ENCODE measurements around the gene KDM4F. TPM values are rescaled to one million over a fixed set of nuclear protein-coding genes. Genes with fewer than 3 reads are reported as not detected.
"Not testable (repeated sequence)": the region's sequence is repeated elsewhere in the genome, so short reads cannot be mapped to it uniquely, and the experiment has no call there.

Gene KDM4F
- not detected for polyA plus RNA-seq

GRCh38 chr11:95049122-95049521 lies at the start of gene KDM4F:
KDM4F (plus strand) TSS chr11:95049422.
- 73 to 80% (median 78%) methylated on average over 3 of the region's 3 CpGs for WGBS, 3 donors
- H3K27ac ChIP-seq (ENCODE audit: low read depth, low read length): not testable (repeated sequence)

- no peak overlapping the region for H3K27ac ChIP-seq (ENCODE audit: low read depth, low read length)
Measured at GRCh38 chr11:95003716-95004115, 45.5 kb upstream of the KDM4F start.

- no peak overlapping the region for H3K27ac ChIP-seq (ENCODE audit: low read depth, low read length)
- WGBS, 3 donors: 88 to 96% (median 91%) methylated on average over 1 of the region's 1 CpG
Measured at GRCh38 chr11:95005642-95006041, 43.6 kb upstream of the KDM4F start.

- no peak overlapping the region for H3K27ac ChIP-seq (ENCODE audit: low read depth, low read length)
Measured at GRCh38 chr11:95011376-95011775, 37.8 kb upstream of the KDM4F start.

- no peak overlapping the region for H3K27ac ChIP-seq (ENCODE audit: low read depth, low read length)
- 69 to 88% (median 87%) methylated on average over 12 of the region's 12 CpGs for WGBS, 3 donors
Measured at GRCh38 chr11:95014184-95014821, 34.9 kb upstream of the KDM4F start.

- WGBS, 3 donors: 53 to 67% (median 66%) methylated on average over 2 of the region's 2 CpGs
Measured at GRCh38 chr11:95016139-95016538, 33.1 kb upstream of the KDM4F start.

GRCh38 chr11:95021468-95021867 lies 27.8 kb upstream of the KDM4F start:
- whole genome bisulfite sequencing, 3 donors: 78 to 84% (median 83%) methylated on average over 5 of the region's 5 CpGs
- not testable (repeated sequence) for H3K27ac ChIP-seq (ENCODE audit: low read depth, low read length)

More at GRCh38 chr11:95016139-95016538, 33.1 kb upstream of the KDM4F start:
- H3K27ac ChIP-seq (ENCODE audit: low read depth, low read length): no peak overlapping the region

GRCh38 chr11:95024958-95025357 lies 24.3 kb upstream of the KDM4F start, which contains the start of gene KDM4E:
KDM4E (plus strand) TSS chr11:95025258; CDS start chr11:95025558, 300 bp downstream.
- H3K27ac ChIP-seq (ENCODE audit: low read depth, low read length): no peak within 1 kb of the TSS
- 93 to 100% (median 97%) methylated on average over 1 of the region's 1 CpG for WGBS, 3 donors

GRCh38 chr11:95025594-95025993 lies 23.6 kb upstream of the KDM4F start:
- 91 to 95% (median 93%) methylated on average over 6 to 7 of the region's 9 CpGs for WGBS, 3 donors
- not testable (repeated sequence) for H3K27ac ChIP-seq (ENCODE audit: low read depth, low read length)

DNA sequence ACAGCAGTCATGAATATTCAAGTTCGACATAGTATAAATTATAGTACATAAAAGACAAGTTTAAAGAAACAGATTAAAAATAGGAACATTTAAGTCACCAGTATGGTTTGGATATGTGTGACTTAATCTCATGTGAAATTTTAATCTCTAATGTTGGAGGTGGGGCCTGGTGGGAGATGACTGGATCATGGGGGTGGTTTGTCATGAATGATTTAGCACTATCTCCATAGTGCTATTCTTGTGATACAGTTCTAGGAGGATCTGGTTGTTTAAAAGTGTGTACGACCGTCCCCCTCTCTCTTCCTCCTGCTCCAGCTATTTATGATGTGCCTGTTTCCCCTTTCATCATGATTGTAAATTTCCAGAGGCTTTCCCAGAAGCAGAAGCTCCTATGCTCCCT lies 20.9 kb upstream of the KDM4F start:
- 79 to 89% (median 88%) methylated on average over 3 of the region's 3 CpGs for WGBS, 3 donors
- no peak overlapping the region for H3K27ac ChIP-seq (ENCODE audit: low read depth, low read length)

DNA sequence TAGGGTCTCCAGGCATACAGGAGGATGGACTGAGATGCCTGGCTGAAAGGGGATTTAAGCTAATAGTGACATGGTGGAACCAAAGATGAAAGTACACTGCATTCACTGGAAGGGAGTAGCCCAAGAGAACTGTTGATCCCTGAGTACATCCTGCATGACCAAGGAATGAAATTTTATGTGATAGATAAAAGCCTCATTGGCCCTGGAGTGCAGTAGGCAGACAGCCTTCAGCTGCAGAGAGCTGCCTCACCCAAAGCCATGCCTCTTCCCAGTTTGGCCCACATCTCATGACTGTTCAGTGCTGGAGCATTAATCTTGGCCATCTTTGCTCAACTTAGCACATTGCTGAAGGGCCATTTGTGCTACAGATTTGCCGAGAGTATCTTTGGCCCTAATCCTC lies 16.2 kb upstream of the KDM4F start:
- no peak overlapping the region for H3K27ac ChIP-seq (ENCODE audit: low read depth, low read length)
- WGBS, 3 donors: 77 to 95% (median 86%) methylated on average over 1 of the region's 1 CpG

DNA sequence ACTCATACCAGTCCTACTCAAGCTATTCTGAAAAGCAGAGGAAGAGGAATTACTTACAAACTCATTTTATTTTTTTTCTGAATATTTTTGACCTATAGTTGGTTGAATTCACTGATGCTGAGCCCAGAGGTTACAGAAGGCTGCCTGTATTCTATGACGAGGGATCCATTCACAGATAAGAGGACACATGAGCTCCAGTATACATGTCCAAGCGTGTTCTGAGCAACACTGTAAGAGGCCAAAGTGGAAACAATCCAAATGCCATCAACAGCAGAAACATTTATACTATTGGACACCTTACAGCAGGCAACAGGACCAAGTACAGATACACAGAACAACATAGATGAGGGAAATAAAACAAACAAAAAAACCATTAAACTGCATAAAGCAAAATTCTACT lies 13.9 kb upstream of the KDM4F start:
- H3K27ac ChIP-seq (ENCODE audit: low read depth, low read length): no peak overlapping the region
- WGBS, 3 donors: 84 to 88% (median 86%) methylated on average over 2 of the region's 2 CpGs

DNA sequence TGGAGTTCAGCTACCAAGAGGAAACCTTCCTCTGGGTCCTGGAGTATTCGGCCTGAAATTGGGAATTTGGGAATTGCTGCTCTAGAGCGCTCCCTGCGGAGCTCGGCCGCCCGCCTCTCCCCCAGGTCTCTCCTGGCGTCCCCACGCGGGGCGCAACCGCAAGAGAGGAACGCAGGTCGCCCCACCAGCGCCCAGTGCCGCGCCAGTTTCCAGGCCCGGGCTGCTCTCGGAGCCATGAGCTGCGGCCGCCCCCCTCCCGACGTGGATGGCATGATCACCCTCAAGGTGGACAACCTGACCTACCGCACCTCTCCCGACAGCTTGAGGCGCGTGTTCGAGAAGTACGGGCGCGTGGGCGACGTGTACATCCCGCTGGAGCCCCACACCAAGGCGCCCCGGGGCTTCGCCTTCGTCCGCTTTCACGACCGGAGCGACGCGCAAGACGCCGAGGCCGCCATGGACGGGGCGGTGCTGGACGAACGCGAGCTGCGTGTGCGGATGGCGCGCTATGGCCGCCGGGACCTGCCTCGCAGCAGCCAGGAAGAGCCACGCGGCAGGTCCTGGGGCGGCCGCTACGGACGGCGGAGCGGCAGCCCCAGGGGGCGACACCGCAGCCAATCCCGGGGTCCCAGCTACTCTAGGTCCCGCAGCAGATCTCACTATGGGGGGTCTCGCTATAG lies 11.7 kb upstream of the KDM4F start:
- H3K27ac ChIP-seq (ENCODE audit: low read depth, low read length): not testable (repeated sequence)
- WGBS, 3 donors: 17 to 31% (median 22%) methylated on average over 42 to 71 of the region's 71 CpGs

- H3K27ac ChIP-seq (ENCODE audit: low read depth, low read length): no peak overlapping the region
- WGBS, 3 donors: 100% methylated on average over 1 of the region's 1 CpG
Measured at GRCh38 chr11:95042239-95042638, 7.0 kb upstream of the KDM4F start.

DNA sequence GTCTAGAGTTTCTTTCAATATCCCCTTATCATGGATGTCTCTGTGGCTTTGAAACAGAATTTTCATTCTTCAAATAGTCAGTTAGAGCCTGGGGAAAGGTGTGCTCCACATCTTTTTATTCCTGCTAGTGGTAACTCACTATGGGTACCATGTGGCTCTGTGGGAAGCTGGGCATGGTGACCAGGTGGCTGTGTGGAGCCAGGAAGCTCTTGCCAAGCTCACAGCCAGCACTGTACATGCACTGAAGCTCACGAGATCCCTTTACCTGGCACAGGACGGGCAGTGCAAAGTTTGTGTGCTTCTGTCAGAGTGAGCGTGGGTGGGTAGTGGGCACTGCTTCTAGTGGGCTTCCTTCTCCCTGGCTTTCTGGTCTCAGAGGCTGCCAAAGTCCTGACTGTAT lies 6.3 kb upstream of the KDM4F start:
- no peak overlapping the region for H3K27ac ChIP-seq (ENCODE audit: low read depth, low read length)
- 31 to 88% (median 82%) methylated on average over 3 of the region's 3 CpGs for WGBS, 3 donors

DNA sequence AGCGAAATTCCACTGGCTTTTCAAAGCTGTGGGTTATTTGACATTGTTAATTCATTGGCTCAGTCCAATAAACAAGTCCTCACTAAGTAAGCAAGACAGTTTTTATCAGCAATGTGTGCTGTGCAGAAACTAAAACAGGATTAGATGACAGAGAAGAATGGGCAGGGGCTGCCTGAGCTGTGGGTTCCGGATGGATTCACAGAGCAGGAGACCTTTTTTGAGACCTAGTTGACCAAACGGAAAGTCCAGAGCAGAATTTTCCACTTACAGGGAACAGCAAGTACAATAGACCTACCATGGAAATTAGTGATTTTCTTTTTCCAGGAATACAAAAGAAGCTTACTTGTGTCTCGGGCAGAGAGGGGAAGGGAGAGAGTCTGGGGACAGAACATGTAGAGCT lies 5.2 kb upstream of the KDM4F start:
- 64 to 66% (median 65%) methylated on average over 4 of the region's 4 CpGs for WGBS, 3 donors
- no peak overlapping the region for H3K27ac ChIP-seq (ENCODE audit: low read depth, low read length)

- H3K27ac ChIP-seq (ENCODE audit: low read depth, low read length): no peak overlapping the region
Measured at GRCh38 chr11:95045812-95046211, 3.4 kb upstream of the KDM4F start.

GRCh38 chr11:95050595-95051202 lies 1.5 kb downstream of the KDM4F start:
- 84 to 91% (median 86%) methylated on average over 22 of the region's 22 CpGs for WGBS, 3 donors
- H3K27ac ChIP-seq (ENCODE audit: low read depth, low read length): no peak overlapping the region

DNA sequence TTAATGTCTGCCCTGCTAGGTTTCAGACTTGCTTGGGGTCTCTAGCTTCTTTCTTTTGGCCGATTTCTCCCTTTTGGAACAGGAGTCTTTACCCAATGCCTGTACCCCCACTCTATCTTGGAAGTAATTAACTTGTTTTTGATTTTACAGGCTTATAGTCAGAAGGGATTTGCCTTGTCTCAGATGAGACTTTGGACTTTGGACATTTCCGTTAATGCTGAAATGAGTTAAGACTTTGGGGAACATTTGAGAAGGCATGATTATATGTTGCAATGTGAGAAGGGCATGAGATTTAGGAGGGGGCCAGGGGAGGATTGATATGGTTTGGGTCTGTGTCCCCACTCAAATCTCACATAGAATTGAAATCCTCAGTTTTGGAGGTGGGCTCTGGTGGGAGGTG lies 5.1 kb downstream of the KDM4F start:
- H3K27ac ChIP-seq (ENCODE audit: low read depth, low read length): no peak overlapping the region
- WGBS, 3 donors: 53 to 88% (median 84%) methylated on average over 2 of the region's 2 CpGs
